HEK293 (cell line): ENCODE results near the gene COBL.

ENCODE experiments used
- CTCF ChIA-PET: fragments of 350-600 bp; formaldehyde crosslinking; extraction: SDS; loops from one replicate; lab custom pipeline; 2021; ENCODE audit warnings: antibody characterized with exemption; lab: Yijun Ruan, JAX
- POLR2A ChIA-PET: fragments of 300-600 bp; formaldehyde crosslinking; extraction: SDS; loops from one replicate; lab custom pipeline; 2020; ENCODE audit warnings: antibody characterized with exemption, inconsistent platforms; lab: Yijun Ruan, JAX
- H3K27ac ChIP-seq: fragments of 200-500 bp; sonication (Bioruptor generic); 2 replicates; pipeline ENCODE4 v1.5.1; 2014; ENCODE audit warnings: low read depth, low read length, control low read depth, inconsistent platforms; ENCODE audit errors: extremely low read depth
- H3K36me3 ChIP-seq, 2 experiments: fragments of 200-500 bp in 1 of 2; sonication (Bioruptor generic) in 1 of 2; 1 replicate in 1 of 2; 2 replicates in 1 of 2; pipeline ENCODE4 v1.5.1; 2014 to 2017; ENCODE audit warnings: inconsistent platforms in 2 of 2, low read length in 2 of 2; ENCODE audit not compliant: control insufficient read depth in 2 of 2, insufficient read depth in 1 of 2
- H3K4me1 ChIP-seq: fragments of 200-500 bp; sonication (Bioruptor generic); 2 replicates; pipeline ENCODE4 v1.5.1; 2014; ENCODE audit warnings: mild to moderate bottlenecking, low read length, inconsistent platforms; ENCODE audit not compliant: control insufficient read depth, insufficient read depth
- H3K4me3 ChIP-seq: 2 replicates; pipeline ENCODE4 v1.5.1; 2011; ENCODE audit warnings: low read depth, mild to moderate bottlenecking, control low read depth, low read length, moderate library complexity
- H3K9me3 ChIP-seq: fragments of 200-500 bp; sonication (Bioruptor generic); 2 replicates; pipeline ENCODE4 v1.5.1; 2014; ENCODE audit warnings: low read depth, low read length, inconsistent platforms; ENCODE audit not compliant: control insufficient read depth, insufficient read depth
- BCL11B ChIP-seq: fragments of 450-650 bp; formaldehyde crosslinking; IDR thresholded peaks from 2 replicates; pipeline ENCODE4 v1.5.1; 2016; ENCODE audit warnings: low read depth, missing biosample characterization, missing genetic modification characterization
- EGR2 ChIP-seq: fragments of 450-650 bp; formaldehyde crosslinking; IDR thresholded peaks from 2 replicates; pipeline ENCODE4 v1.5.1; 2016; ENCODE audit warnings: low read depth, missing biosample characterization, missing genetic modification characterization
- GLI2 ChIP-seq: fragments of 450-650 bp; formaldehyde crosslinking; IDR thresholded peaks from 2 replicates; pipeline ENCODE4; 2017; ENCODE audit warnings: missing biosample characterization, missing genetic modification characterization, low read depth, borderline replicate concordance
- GLI4 ChIP-seq: fragments of 450-650 bp; formaldehyde crosslinking; IDR thresholded peaks from 2 replicates; pipeline ENCODE4 v1.5.1; 2016; ENCODE audit warnings: missing biosample characterization, missing genetic modification characterization
- HOXD13 ChIP-seq: sonication (generic); formaldehyde crosslinking; IDR thresholded peaks from 2 replicates; pipeline ENCODE4 v1.8.0; 2022; ENCODE audit warnings: missing genetic modification reagents, borderline replicate concordance
- TSHZ1 ChIP-seq: fragments of 450-650 bp; formaldehyde crosslinking; IDR thresholded peaks from 2 replicates; pipeline ENCODE4 v1.5.1; 2016; ENCODE audit warnings: missing biosample characterization, missing genetic modification characterization, borderline replicate concordance
- ZFP37 ChIP-seq: fragments of 450-650 bp; formaldehyde crosslinking; IDR thresholded peaks from 2 replicates; pipeline ENCODE4 v1.5.1; 2016; ENCODE audit warnings: missing biosample characterization, missing genetic modification characterization
- ZNF114 ChIP-seq: fragments of 450-650 bp; formaldehyde crosslinking; IDR thresholded peaks from 2 replicates; pipeline ENCODE4 v1.5.0; 2017; ENCODE audit warnings: missing biosample characterization, missing genetic modification characterization
- ZNF350 ChIP-seq: fragments of 450-650 bp; formaldehyde crosslinking; IDR thresholded peaks from 2 replicates; pipeline ENCODE4 v1.5.0; 2017; ENCODE audit warnings: missing biosample characterization, mild to moderate bottlenecking, missing genetic modification characterization
- ZNF473 ChIP-seq: fragments of 450-650 bp; formaldehyde crosslinking; IDR thresholded peaks from 2 replicates; pipeline ENCODE4 v1.5.1; 2017; ENCODE audit warnings: missing biosample characterization, missing genetic modification characterization
- ZNF518A ChIP-seq: fragments of 450-650 bp; formaldehyde crosslinking; conservative IDR thresholded peaks from 2 replicates; pipeline ENCODE4 v1.5.1; 2016; ENCODE audit warnings: low read depth, missing biosample characterization, missing genetic modification characterization
- ZNF610 ChIP-seq: fragments of 450-650 bp; formaldehyde crosslinking; IDR thresholded peaks from 2 replicates; pipeline ENCODE4 v1.5.1; 2016; ENCODE audit warnings: missing biosample characterization, missing genetic modification characterization, borderline replicate concordance
- ZNF654 ChIP-seq: fragments of 450-650 bp; formaldehyde crosslinking; IDR thresholded peaks from 2 replicates; pipeline ENCODE4 v1.5.1; 2016; ENCODE audit warnings: low read depth, missing biosample characterization, missing genetic modification characterization
- ZNF792 ChIP-seq: fragments of 450-650 bp; formaldehyde crosslinking; IDR thresholded peaks from 2 replicates; pipeline ENCODE4 v1.5.1; 2016; ENCODE audit warnings: missing biosample characterization, missing genetic modification characterization
- ZNF837 ChIP-seq: fragments of 450-650 bp; formaldehyde crosslinking; IDR thresholded peaks from 2 replicates; pipeline ENCODE4 v1.5.1; 2016; ENCODE audit warnings: missing biosample characterization, missing genetic modification characterization
- ZSCAN4 ChIP-seq: fragments of 450-650 bp; formaldehyde crosslinking; IDR thresholded peaks from 2 replicates; pipeline ENCODE4 v1.5.1; 2017; ENCODE audit warnings: missing biosample characterization, missing genetic modification characterization
- TF ChIP-seq, protein P1 (sequence below): fragments of 450-650 bp; formaldehyde crosslinking; IDR thresholded peaks from 2 replicates; pipeline ENCODE4 v1.5.1; 2016; ENCODE audit warnings: missing biosample characterization, missing genetic modification characterization

The COBL gene

GRCh38 chr7:51021906-51022570 lies 294.6 kb downstream of the COBL start:
- Histone ChIP-seq H3K9me3 (no peaks in the 10 kb centered on the region), H3K36me3 (peaks cover 0 to 9% of the 10 kb centered on the region in 2 experiments; a peak in 1 of 3 replicates), H3K4me1 (no peaks in the 10 kb centered on the region), H3K27ac (no peak overlapping the region), H3K4me3 (no peak overlapping the region)
- no peak for TF ChIP-seq GLI4 (tag by site-specific recombination)
- TF ChIP-seq ZSCAN4: no peak
- TF ChIP-seq HOXD13 (CRISPR knock-in tag): no peak
- no peak for TF ChIP-seq BCL11B
- no peak for TF ChIP-seq ZFP37 (tag by site-specific recombination)
- no peak for TF ChIP-seq ZNF114 (tag by site-specific recombination)
- no peak for TF ChIP-seq ZNF350 (tag by site-specific recombination)
- no peak for TF ChIP-seq ZNF473 (tag by site-specific recombination)
- no peak for TF ChIP-seq ZNF610 (tag by site-specific recombination)
- TF ChIP-seq GLI2 (tag by site-specific recombination): no peak
- TF ChIP-seq ZNF792: no peak
- no peak for TF ChIP-seq TSHZ1 (tag by site-specific recombination)
- no peak for TF ChIP-seq ZNF518A (tag by site-specific recombination)
- TF ChIP-seq, protein P1, sequence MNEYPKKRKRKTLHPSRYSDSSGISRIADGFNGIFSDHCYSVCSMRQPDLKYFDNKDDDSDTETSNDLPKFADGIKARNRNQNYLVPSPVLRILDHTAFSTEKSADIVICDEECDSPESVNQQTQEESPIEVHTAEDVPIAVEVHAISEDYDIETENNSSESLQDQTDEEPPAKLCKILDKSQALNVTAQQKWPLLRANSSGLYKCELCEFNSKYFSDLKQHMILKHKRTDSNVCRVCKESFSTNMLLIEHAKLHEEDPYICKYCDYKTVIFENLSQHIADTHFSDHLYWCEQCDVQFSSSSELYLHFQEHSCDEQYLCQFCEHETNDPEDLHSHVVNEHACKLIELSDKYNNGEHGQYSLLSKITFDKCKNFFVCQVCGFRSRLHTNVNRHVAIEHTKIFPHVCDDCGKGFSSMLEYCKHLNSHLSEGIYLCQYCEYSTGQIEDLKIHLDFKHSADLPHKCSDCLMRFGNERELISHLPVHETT (tag by site-specific recombination): no peak
- TF ChIP-seq ZNF837 (tag by site-specific recombination): no peak
- TF ChIP-seq ZNF654: no peak
- TF ChIP-seq EGR2 (tag by site-specific recombination): no peak
- ChIA-PET POLR2A (no interaction called here), CTCF (interaction anchor here (0.6 kb wide), 1 partner anchor 116 kb away, joined by 4 read pairs; no protein-coding TSS in a partner anchor)
